ENCODE results near the gene PDXK.

The PDXK gene

DNA sequence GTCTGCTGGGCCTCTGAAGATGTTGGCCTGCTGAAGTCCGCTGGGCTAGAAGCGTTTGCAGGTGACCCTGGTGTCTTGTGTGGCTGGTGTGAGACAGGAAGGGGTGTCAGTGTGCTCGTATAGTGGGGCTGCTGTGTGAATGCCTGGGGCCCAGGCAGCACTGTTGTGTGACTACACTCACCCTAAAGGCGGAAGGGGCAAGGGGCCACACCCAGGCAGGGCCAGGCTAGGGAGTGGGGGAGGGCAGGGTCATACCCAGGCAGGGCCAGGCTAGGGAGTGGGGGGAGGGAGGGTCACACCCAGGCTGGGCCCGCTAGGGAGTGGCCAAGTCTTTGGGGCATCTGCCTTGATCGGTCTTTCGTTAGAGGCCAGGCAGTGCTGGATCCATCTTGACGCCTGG lies 25.0 kb downstream of the PDXK start:
- DNase-seq (ENCODE audit: low read depth) = no peak

DNA sequence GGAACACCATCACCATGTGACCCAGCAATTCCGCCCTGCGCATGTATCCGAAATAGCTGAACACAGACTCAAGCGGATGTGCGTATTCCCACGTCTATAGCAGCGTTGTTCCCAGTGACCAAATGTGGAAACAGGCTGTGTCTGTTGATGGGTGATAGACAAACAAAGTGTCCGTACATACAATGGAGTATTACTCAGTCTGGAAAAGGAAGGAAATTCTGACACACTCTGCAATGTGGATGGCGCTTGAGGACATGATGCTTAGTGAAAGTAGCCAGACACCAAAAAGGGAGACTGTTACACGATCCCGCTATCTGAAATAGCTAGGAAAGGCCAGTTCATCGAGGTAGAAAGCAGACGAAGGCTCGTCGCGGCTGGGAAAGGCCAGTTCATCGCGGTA lies 25.8 kb downstream of the PDXK start:
- DNase-seq (ENCODE audit: low read depth) = no peak

DNA sequence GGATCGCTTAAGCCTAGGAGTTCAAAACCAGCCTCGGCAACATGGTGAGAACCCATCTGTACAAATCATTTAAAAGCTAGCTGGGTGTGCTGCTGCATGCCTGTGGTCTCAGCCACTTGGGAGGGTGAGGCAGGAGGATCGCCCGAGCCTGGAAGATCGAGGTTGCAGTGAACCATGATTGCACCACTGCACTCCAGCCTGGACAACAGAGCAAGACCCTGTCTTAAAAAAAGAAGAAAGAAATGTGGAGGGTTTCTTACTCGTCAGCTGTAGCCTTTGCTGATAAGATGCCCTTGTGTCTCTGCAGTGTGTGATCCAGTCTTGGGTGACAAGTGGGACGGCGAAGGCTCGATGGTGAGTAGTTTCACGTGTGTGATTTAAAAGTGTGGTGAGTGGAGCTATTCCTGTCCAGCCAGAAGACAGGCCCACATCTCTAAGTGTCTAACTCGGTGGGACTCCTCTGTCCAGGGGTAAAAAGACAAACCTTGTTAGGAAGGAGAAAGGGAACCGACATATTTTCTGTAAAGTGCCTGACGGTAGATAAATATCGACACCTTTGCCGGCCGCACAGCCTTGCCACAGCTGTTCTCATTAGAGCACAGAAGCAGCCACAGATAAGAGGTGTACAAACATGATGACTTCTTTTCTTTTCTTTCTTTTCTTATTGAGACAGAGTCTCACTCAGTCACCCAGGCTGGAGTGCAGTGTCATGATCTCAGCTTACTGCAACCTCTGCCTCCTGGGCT lies 27.0 kb downstream of the PDXK start:
- DNase-seq (ENCODE audit: low read depth) = no peak

GRCh38 chr21:43748622-43749021 lies 29.7 kb downstream of the PDXK start:
- no peak for DNase-seq (ENCODE audit: low read depth)

- DNase-seq (ENCODE audit: low read depth) = no peak
Measured at GRCh38 chr21:43749651-43750262, 30.8 kb downstream of the PDXK start.

- DNase-seq (ENCODE audit: low read depth) = no peak
Measured at GRCh38 chr21:43750339-43751033, 31.6 kb downstream of the PDXK start.

DNA sequence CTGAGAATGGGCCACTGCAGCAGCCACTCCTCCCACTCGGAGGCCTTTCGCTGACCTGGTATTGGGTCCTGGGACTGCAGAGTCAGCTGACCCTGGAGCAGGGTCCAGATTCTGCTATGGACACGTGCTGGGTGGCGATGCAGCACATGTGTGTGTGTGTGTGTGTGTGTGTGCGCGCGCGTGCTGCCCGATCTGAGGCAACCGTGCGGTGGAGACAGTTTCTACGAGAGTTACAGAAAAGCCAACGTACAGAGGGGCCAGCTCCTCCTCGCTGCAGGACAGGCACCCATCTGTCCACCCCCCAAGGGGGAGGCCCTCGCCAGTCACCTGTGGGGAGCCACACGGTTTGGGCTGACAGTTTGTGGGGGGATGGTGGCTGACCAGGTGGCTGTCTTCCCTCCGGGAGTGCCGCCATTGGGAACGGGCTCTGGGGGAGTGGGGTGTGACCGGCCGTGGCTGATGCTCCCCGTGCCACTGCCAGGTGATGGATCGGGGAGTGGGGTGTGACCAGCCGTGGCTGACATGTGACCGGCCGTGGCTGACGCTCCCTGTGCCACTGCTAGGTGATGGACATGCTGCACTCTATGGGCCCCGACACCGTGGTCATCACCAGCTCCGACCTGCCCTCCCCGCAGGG lies 33.1 kb downstream of the PDXK start:
- no peak for DNase-seq (ENCODE audit: low read depth)

- DNase-seq (ENCODE audit: low read depth) = no peak
Measured at GRCh38 chr21:43752758-43753438, 34.0 kb downstream of the PDXK start.

GRCh38 chr21:43753439-43753799 lies 34.5 kb downstream of the PDXK start:
- DNase-seq (ENCODE audit: low read depth) = no peak

- no peak for DNase-seq (ENCODE audit: low read depth)
Measured at GRCh38 chr21:43754948-43755781, 36.2 kb downstream of the PDXK start.

- DNase-seq (ENCODE audit: low read depth) = no peak
Measured at GRCh38 chr21:43755820-43756594, 37.1 kb downstream of the PDXK start.

- no peak for DNase-seq (ENCODE audit: low read depth)
Measured at GRCh38 chr21:43757601-43758000, 38.7 kb downstream of the PDXK start.

DNA sequence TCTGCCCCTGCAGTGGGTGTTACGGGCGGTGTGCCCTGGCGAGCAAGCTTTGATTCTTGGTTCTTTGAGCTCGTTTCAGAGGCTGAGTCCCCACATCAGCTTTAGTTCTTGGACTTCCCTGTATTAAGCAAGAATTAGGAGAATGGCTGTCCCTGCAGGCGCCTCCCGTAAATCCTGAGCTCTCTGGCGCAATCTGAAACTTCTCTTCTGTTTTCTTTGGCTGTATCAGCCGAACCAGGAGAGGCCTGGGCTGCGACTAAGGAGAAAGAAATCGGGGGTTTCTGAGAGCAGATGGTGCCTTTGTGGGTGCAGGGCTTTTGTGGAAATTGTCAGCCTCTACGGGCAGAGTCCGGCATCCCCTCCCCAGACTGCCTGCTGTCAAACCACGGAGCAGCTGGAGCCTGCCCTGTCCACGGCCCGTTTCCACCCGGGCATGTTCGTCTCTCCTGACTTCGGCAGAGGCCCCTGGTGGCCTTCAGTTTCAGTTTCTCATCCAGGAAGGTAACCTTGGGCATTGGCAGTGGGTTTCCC lies 39.2 kb downstream of the PDXK start:
- no peak for DNase-seq (ENCODE audit: low read depth)

- DNase-seq (ENCODE audit: low read depth) = no peak
Measured at GRCh38 chr21:43758811-43759210, 39.9 kb downstream of the PDXK start.

DNA sequence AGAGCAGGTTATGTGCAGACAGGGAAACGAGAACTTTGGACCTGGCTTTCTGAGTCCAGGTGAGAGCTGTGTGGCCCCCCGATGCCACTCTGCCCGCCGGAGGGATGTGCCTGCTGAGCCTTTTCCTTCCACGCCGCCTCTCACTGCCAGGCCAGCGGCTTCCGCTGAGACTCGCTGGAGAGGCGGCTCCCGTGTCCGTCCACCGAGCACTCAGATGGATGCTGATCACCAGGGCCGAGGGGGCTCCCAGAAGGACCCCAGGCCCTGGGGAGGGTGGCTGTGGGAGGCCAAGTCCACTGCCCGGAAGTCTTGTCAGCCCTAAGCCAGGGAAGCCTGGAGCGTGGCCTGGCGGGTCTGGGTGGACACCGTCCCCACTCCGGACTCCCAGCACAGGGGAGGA lies 40.7 kb downstream of the PDXK start:
- no peak for DNase-seq (ENCODE audit: low read depth)

GRCh38 chr21:43760391-43760958 lies 41.5 kb downstream of the PDXK start:
- DNase-seq (ENCODE audit: low read depth) = no peak

- DNase-seq (ENCODE audit: low read depth) = no peak
Measured at GRCh38 chr21:43761886-43762285, 43.0 kb downstream of the PDXK start.

DNA sequence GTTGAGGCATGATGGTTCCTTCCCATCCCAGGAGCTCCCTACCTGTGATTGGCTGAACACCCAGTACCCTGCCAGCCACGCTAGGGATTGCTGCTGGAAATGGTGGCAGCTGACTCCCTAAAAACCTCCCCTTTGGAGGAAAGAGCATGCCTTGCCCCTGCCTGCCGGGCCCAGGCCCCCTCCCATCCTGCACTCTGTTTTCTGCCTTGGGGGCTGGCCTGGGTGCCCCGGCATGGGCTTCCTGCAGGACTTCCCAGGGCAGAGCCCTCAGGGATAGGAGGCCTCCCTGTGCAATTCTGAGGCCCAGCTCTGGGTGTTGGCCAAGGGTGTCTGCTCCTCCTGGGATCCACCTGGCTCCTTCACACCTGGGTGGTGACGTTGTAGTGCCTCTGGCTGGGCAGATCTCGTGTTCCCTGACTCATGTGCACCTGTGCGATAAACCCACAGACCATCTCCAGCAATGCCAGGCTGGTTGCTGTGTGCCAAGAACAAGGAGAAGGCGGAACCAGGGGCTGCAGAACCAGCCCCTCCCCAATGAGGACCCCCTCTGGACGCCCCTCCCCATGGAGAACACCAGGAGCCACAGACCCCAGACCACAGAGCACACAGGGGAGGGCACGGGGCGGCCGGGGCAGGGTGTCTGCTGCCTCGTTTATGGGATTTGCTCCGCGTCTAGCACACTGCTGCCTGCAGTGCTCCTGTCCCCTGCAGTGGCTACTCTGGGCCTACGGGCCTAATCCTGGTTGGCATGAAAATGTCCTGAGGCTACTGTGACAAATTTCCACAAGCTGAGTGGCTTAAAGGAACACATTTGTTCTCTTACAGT lies 43.6 kb downstream of the PDXK start:
- no peak for DNase-seq (ENCODE audit: low read depth)

- no peak for DNase-seq (ENCODE audit: low read depth)
Measured at GRCh38 chr21:43763901-43764523, 45.1 kb downstream of the PDXK start.
